PC-9 (cell line): ENCODE results near the gene RPS29. TPM values are rescaled to one million over a fixed set of nuclear protein-coding genes. Genes with fewer than 3 reads are reported as not detected.
A peak's percentile ranks its signal among the peaks of the same experiment; 100 is the strongest.

Experiments
- BruUV-seq: library from RNA; stranded (reverse); fragments of 400-500 nt; replicated peaks from 2 replicates; lab custom pipeline; 2021; lab: Mats Ljungman, UMichigan
- CTCF ChIA-PET: fragments of 300-600 bp; sonication (Branson Sonifier 250); formaldehyde crosslinking; loops from one replicate; lab custom pipeline; 2022; ENCODE audit warnings: antibody characterized with exemption; lab: Charles Lee
- POLR2A ChIA-PET: fragments of 300-600 bp; sonication (Branson Sonifier 250); formaldehyde crosslinking; loops from one replicate; lab custom pipeline; 2022; ENCODE audit warnings: antibody characterized with exemption; ENCODE audit not compliant: unreplicated experiment; lab: Charles Lee
- DNase-seq, 2 experiments: peaks; one replicate each; pipeline versions ENCODE4 v3.0.0 to v3.0.0-alpha.2; 2015 to 2022; ENCODE audit warnings: mixed read lengths in 1 of 2
- H2AFZ ChIP-seq: fragments of 200-600 bp; sonication (generic); 2 replicates; pipeline ENCODE4 v1.8.1; 2017; ENCODE audit warnings: antibody characterized with exemption
- H3F3A ChIP-seq: fragments of 200-600 bp; sonication (generic); 2 replicates; pipeline ENCODE4 v1.8.1; 2017; ENCODE audit warnings: antibody characterized with exemption, mild to moderate bottlenecking, low read depth; ENCODE audit not compliant: insufficient read depth
- H3K27ac ChIP-seq: fragments of 200-600 bp; sonication (generic); 2 replicates; pipeline ENCODE4 v1.6.1; 2016; ENCODE audit warnings: mixed run types
- H3K27me3 ChIP-seq: fragments of 200-600 bp; sonication (generic); 2 replicates; pipeline ENCODE4 v1.6.1; 2016; ENCODE audit warnings: low read depth, mixed run types; ENCODE audit not compliant: insufficient read depth
- H3K36me3 ChIP-seq: fragments of 200-600 bp; sonication (generic); 2 replicates; pipeline ENCODE4 v1.6.1; 2016; ENCODE audit warnings: low read depth, mixed run types
- H3K4me1 ChIP-seq: fragments of 200-600 bp; sonication (generic); replicated peaks from 2 replicates; pipeline ENCODE4 v1.6.1; 2016; ENCODE audit warnings: mixed run types; ENCODE audit not compliant: insufficient read depth
- H3K4me2 ChIP-seq: fragments of 200-600 bp; sonication (generic); 2 replicates; pipeline ENCODE4 v1.6.1; 2017; ENCODE audit warnings: mixed run types
- H3K4me3 ChIP-seq: fragments of 200-600 bp; sonication (generic); 2 replicates; pipeline ENCODE4 v1.6.1; 2016; ENCODE audit warnings: mixed run types
- H3K79me2 ChIP-seq: fragments of 200-600 bp; sonication (generic); 2 replicates; pipeline ENCODE4 v1.6.1; 2017; ENCODE audit warnings: low read depth, mixed run types
- H3K9me2 ChIP-seq: fragments of 200-600 bp; sonication (generic); 2 replicates; pipeline ENCODE4 v1.8.1; 2017; ENCODE audit warnings: mild to moderate bottlenecking; ENCODE audit not compliant: insufficient read depth
- H3K9me3 ChIP-seq: fragments of 200-600 bp; sonication (generic); 2 replicates; pipeline ENCODE4 v1.8.1; 2016; ENCODE audit warnings: low read depth; ENCODE audit not compliant: insufficient read depth
- H4K20me1 ChIP-seq: fragments of 200-600 bp; sonication (generic); 2 replicates; pipeline ENCODE4 v1.8.1; 2017; ENCODE audit not compliant: insufficient read depth
- CTCF ChIP-seq: fragments of 200-600 bp; sonication (generic); conservative IDR thresholded peaks from 2 replicates; pipeline ENCODE4 v1.6.1; 2017; ENCODE audit warnings: mixed run types, antibody characterized with exemption, mild to moderate bottlenecking, moderate library complexity
- EZH2 ChIP-seq: fragments of 200-600 bp; sonication (generic); IDR thresholded peaks from 2 replicates; pipeline ENCODE4 v1.8.0; 2017; ENCODE audit warnings: antibody characterized with exemption, low read depth
- intact Hi-C: fragments of 100-400 bp; cut with micrococcal nuclease; formaldehyde crosslinking; loops from one replicate; pipeline ENCODE4 v1.10.0; 2022; ENCODE audit not compliant: unreplicated experiment
- total RNA-seq: library from RNA; stranded (reverse); gene quantifications from 2 replicates; pipeline ENCODE4 v1.2.3, GENCODE V29; 2021

RPS29 gene
- total RNA-seq, 1 experiment from 2014 or later, result 1,294 TPM

GRCh38 chr14:49559979-49560768 is 26.0 kb downstream of the RPS29 start:
- BruUV-seq, result no TSS peak
- no peak overlapping the region for H3K27ac ChIP-seq
- H3K27me3 ChIP-seq, result no peaks in the 10 kb centered on the region
- H3K79me2 ChIP-seq, result no peaks in the 10 kb centered on the region
- no peak for TF ChIP-seq EZH2
- no peak for TF ChIP-seq CTCF
- H3K4me2 ChIP-seq, result no peak overlapping the region
- DNase-seq, result no peak
- ChIA-PET POLR2A (no interaction called here), CTCF (no interaction called here)
- no peaks in the 10 kb centered on the region; the same call in 1 of the 2 replicates for H3K9me2 ChIP-seq
- H3K36me3 ChIP-seq, result no peaks in the 10 kb centered on the region
- H3K4me1 ChIP-seq, result 0 out of 2 replicates have a peak, but pooled peaks cover 1% of the 10 kb centered on the region
- no peak overlapping the region for H2AFZ ChIP-seq
- intact Hi-C loops, result no loop called here
- no peaks in the 10 kb centered on the region for H3K9me3 ChIP-seq
- no peaks in the 10 kb centered on the region for H3F3A ChIP-seq
- H4K20me1 ChIP-seq, result no peaks in the 10 kb centered on the region
- no peak overlapping the region for H3K4me3 ChIP-seq

GRCh38 chr14:49553892-49554291 is 32.3 kb downstream of the RPS29 start:
- H2AFZ ChIP-seq, result no peak overlapping the region
- peaks cover 22% of the 10 kb centered on the region for H3K4me1 ChIP-seq
- no peak overlapping the region for H3K4me3 ChIP-seq
- H3F3A ChIP-seq, result no peaks in the 10 kb centered on the region
- DNase-seq, result no peak
- H3K27me3 ChIP-seq, result no peaks in the 10 kb centered on the region
- no peak for TF ChIP-seq EZH2
- no peak for TF ChIP-seq CTCF
- no peaks in the 10 kb centered on the region for H3K9me3 ChIP-seq
- no peak overlapping the region for H3K4me2 ChIP-seq
- H3K27ac ChIP-seq, result no peak overlapping the region
- no peaks in the 10 kb centered on the region for H3K36me3 ChIP-seq
- CTCF ChIA-PET, result interaction anchor here (0.6 kb wide), 1 partner anchor 92 kb away, joined by 3 read pairs; no protein-coding TSS in a partner anchor
- no peaks in the 10 kb centered on the region for H3K79me2 ChIP-seq
- intact Hi-C loops, result no loop called here
- no TSS peak for BruUV-seq
- no peaks in the 10 kb centered on the region for H3K9me2 ChIP-seq
- POLR2A ChIA-PET, result no interaction called here
- no peaks in the 10 kb centered on the region for H4K20me1 ChIP-seq

- Histone ChIP-seq H3K27ac (no peak overlapping the region), H3K9me3 (no peaks in the 10 kb centered on the region), H3K79me2 (no peaks in the 10 kb centered on the region), H3K4me3 (no peak overlapping the region), H3K4me1 (peaks cover 22% of the 10 kb centered on the region), H2AFZ (0 out of 2 replicates have a peak overlapping the region, but pooled peaks have one; percentile 46), H3K9me2 (no peaks in the 10 kb centered on the region), H3K4me2 (no peak overlapping the region), H4K20me1 (no peaks in the 10 kb centered on the region), H3K36me3 (no peaks in the 10 kb centered on the region), H3F3A (no peaks in the 10 kb centered on the region), H3K27me3 (no peaks in the 10 kb centered on the region)
- intact Hi-C loops, result no loop called here
- no TSS peak for BruUV-seq
- TF ChIP-seq EZH2, result no peak
- TF ChIP-seq CTCF, result no peak
- ChIA-PET POLR2A (no interaction called here), CTCF (no interaction called here)
- no peak for DNase-seq
These were observed 33.1 kb downstream of the RPS29 start for GRCh38 chr14:49553106-49553505.
